ENCODE measurements around the gene BHLHE40. TPM values are rescaled to one million over a fixed set of nuclear protein-coding genes. Genes with fewer than 3 reads are reported as not detected.
A peak's percentile ranks its signal among the peaks of the same experiment; 100 is the strongest.

The BHLHE40 gene
- total and polyA plus RNA-seq, 2 of the 13 experiments (the other 11 are each of a cell fraction or from before 2014, with no cell fraction given) = 1.8 to 51.0 TPM

DNA sequence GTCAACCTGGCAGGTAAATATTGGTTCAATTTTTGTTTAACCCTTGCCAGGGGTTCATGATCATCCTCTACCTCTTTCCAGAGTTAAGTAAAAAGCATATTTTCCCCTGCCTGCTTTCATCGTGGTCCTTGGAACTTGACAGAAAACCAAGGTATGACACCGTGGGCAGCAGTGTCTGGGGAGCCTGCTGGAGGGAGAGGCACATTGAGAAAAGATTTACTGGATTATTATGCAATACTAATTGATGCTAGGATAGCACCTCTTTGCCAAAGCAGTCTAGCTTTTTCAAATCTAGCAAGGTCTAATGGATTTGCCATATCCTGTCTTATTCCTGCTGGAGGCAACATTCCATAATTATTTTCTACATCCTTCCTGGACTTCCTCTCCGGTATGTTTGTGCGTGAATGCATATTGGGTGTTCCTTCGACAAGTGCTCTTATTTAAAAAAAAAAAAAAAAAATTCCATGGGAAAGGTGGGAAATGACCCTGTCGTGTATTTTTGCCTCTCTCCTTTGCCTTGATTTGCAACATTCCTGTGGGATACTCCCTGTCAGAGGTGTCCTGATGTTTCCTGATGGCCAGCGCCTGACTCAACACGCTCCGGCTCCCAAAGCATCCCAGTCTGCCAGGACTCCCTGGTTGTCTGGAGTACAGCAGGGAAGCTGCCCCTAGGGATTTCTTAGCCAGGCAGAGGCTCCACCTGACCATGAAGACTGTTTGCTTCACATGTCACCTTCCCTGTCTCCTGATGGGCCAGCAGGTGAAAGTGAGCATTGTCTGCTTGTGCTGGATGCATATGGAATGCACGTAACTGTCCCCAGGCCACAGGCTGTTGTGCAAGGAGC lies 6.3 kb downstream of the BHLHE40 start (continued):
- TF ChIP-seq, protein P1, sequence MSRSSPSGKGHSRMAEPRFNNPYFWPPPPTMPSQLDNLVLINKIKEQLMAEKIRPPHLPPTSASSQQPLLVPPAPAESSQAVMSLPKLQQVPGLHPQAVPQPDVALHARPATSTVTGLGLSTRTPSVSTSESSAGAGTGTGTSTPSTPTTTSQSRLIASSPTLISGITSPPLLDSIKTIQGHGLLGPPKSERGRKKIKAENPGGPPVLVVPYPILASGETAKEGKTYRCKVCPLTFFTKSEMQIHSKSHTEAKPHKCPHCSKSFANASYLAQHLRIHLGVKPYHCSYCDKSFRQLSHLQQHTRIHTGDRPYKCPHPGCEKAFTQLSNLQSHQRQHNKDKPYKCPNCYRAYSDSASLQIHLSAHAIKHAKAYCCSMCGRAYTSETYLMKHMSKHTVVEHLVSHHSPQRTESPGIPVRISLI (CRISPR knock-in tag; IDR thresholded peaks at IDR 0.05; ENCODE audit: borderline replicate concordance) = no peak; the same call in 1 of the 2 replicates
- no peak for TF ChIP-seq ZNF317 (CRISPR knock-in tag; IDR thresholded peaks at IDR 0.05)
- TF ChIP-seq ZNF572 (CRISPR knock-in tag; IDR thresholded peaks at IDR 0.05) = no peak
- TF ChIP-seq KDM3A (CRISPR knock-in tag; IDR thresholded peaks at IDR 0.05; ENCODE audit: low read depth) = no peak
- TF ChIP-seq, protein P2, sequence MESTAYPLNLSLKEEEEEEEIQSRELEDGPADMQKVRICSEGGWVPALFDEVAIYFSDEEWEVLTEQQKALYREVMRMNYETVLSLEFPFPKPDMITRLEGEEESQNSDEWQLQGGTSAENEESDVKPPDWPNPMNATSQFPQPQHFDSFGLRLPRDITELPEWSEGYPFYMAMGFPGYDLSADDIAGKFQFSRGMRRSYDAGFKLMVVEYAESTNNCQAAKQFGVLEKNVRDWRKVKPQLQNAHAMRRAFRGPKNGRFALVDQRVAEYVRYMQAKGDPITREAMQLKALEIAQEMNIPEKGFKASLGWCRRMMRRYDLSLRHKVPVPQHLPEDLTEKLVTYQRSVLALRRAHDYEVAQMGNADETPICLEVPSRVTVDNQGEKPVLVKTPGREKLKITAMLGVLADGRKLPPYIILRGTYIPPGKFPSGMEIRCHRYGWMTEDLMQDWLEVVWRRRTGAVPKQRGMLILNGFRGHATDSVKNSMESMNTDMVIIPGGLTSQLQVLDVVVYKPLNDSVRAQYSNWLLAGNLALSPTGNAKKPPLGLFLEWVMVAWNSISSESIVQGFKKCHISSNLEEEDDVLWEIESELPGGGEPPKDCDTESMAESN (CRISPR knock-in tag; conservative IDR thresholded peaks at IDR 0.05) = no peak
- no peak; the same call in 1 of the 2 replicates for TF ChIP-seq SPEN (CRISPR knock-in tag; IDR thresholded peaks at IDR 0.05; ENCODE audit: low read depth)
- TF ChIP-seq SALL1 (CRISPR knock-in tag; IDR thresholded peaks at IDR 0.05) = peak; percentile 77
- no peak for TF ChIP-seq RBAK (CRISPR knock-in tag; IDR thresholded peaks at IDR 0.05)
- no peak for TF ChIP-seq ZNF446 (CRISPR knock-in tag; IDR thresholded peaks at IDR 0.05)
- no peak for TF ChIP-seq WIZ (CRISPR knock-in tag; IDR thresholded peaks at IDR 0.05)
- TF ChIP-seq ZNF792 (CRISPR knock-in tag; IDR thresholded peaks at IDR 0.05) = peak; percentile 53; the same call in 1 of the 2 replicates
- TF ChIP-seq ZNF124 (CRISPR knock-in tag; IDR thresholded peaks at IDR 0.05) = no peak
- TF ChIP-seq DPF2 (CRISPR knock-in tag; IDR thresholded peaks at IDR 0.05; ENCODE audit: borderline replicate concordance, low read depth) = no peak
- no peak for TF ChIP-seq ZNF335 (CRISPR knock-in tag; IDR thresholded peaks at IDR 0.05)
- TF ChIP-seq NR2F6 (IDR thresholded peaks at IDR 0.05) = no peak; the same call in 1 of the 2 replicates
- TF ChIP-seq NR2F6 (CRISPR knock-in tag; IDR thresholded peaks at IDR 0.05) = peak; percentile 46; the same call in 1 of the 2 replicates
- no peak for TF ChIP-seq ZNF850 (CRISPR knock-in tag; conservative IDR thresholded peaks at IDR 0.05)
- TF ChIP-seq NR2F2 (IDR thresholded peaks at IDR 0.05; ENCODE audit: borderline replicate concordance, low read depth) = no peak
- no peak for TF ChIP-seq ZNF703 (CRISPR knock-in tag; IDR thresholded peaks at IDR 0.05; ENCODE audit: borderline replicate concordance)
- no peak for TF ChIP-seq NFKBIZ (CRISPR knock-in tag; IDR thresholded peaks at IDR 0.05)
- no peak for TF ChIP-seq ZFAT (CRISPR knock-in tag; conservative IDR thresholded peaks at IDR 0.05)
- TF ChIP-seq NAIF1 (CRISPR knock-in tag; IDR thresholded peaks at IDR 0.05; ENCODE audit: borderline replicate concordance) = no peak
- no peak for TF ChIP-seq ZSCAN29 (CRISPR knock-in tag; conservative IDR thresholded peaks at IDR 0.05)
- TF ChIP-seq CCAR2 (optimal IDR thresholded peaks at IDR 0.05; ENCODE audit: low read depth, low read length) = no peak
- TF ChIP-seq MTA1 (CRISPR knock-in tag; IDR thresholded peaks at IDR 0.05; ENCODE audit: borderline replicate concordance) = no peak
- no peak for TF ChIP-seq MXD4 (CRISPR knock-in tag; IDR thresholded peaks at IDR 0.05)
- no peak for TF ChIP-seq ZNF180 (CRISPR knock-in tag; IDR thresholded peaks at IDR 0.05; ENCODE audit: borderline replicate concordance, low read depth)
- TF ChIP-seq NFKB2 (CRISPR knock-in tag; IDR thresholded peaks at IDR 0.05; ENCODE audit: borderline replicate concordance) = no peak
- TF ChIP-seq KAT2B (IDR thresholded peaks at IDR 0.05; ENCODE audit: borderline replicate concordance, low read depth, low read length) = no peak
- TF ChIP-seq ATF7-NPFF (CRISPR knock-in tag; IDR thresholded peaks at IDR 0.05; ENCODE audit: low read depth) = no peak
- TF ChIP-seq CBX5 (CRISPR knock-in tag; IDR thresholded peaks at IDR 0.05; ENCODE audit: borderline replicate concordance) = no peak
